Stimulated activated CD8-positive, alpha-beta memory T cell treated with anti-CD3 and anti-CD28 coated beads, Interleukin-7, amount 100 ng/mL, for 1 hour (primary cell): ENCODE results near the gene FSTL4.
"Not testable (repeated sequence)": the region's sequence is repeated elsewhere in the genome, so short reads cannot be mapped to it uniquely, and the experiment has no call there.

Source experiments
- DNase-seq, 2 donors: peaks; one replicate each; pipeline ENCODE4 v3.0.0-alpha.2; 2020; ENCODE audit warnings: low read depth in 2 of 2

FSTL4 gene

GRCh38 chr5:133404724-133405123 lies 207.6 kb downstream of the FSTL4 start:
- DNase-seq, result no peak

DNA sequence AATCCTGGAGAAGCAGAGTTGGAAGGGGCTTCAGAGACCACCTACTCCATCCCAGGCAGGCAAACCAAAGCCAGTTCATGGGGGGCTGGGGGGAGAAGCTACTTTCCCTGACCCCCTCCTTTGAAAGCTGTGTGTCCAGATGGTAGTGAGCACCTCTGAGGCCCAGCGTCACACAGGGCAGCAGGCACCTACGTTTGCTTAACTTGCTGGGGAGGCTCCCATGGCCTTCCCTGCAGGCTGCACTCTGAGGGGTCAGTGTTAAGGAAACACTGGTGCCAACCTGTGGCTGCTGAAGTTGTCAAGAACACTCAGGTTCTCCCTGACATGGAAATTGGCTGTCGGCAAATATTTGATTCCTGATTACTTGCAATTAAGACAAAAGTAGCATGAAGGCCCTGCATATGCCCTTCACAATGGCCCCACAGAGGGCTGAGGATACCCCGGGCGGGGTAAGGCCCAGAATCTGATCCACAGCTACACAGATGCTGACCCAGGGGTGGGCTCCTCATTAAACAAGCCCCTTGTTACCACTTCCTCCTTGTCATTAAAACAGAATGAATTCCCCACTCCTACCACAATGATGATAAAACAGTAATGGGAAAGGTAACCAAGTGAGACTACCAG lies 208.5 kb downstream of the FSTL4 start:
- no peak for DNase-seq

DNA sequence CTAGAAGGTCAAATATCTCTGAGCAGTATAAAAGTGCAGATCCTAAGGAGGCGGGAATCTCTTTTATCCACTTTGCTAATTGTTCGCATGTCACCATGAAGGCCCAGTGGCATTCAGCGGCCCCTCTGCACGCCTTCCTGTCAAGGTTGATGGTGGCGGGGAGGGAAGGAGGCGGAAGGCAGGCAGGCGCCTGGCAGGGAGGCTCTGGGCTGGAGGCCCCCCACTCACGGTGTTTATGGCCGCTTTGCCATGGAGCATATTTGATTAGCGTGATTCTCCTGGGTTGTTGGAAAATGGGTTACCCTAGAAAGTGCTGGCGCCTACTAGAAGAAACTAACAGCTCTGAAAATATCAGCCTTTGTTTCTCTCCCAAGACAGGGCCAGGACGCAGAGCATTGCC lies 209.6 kb downstream of the FSTL4 start:
- DNase-seq, result no peak

DNA sequence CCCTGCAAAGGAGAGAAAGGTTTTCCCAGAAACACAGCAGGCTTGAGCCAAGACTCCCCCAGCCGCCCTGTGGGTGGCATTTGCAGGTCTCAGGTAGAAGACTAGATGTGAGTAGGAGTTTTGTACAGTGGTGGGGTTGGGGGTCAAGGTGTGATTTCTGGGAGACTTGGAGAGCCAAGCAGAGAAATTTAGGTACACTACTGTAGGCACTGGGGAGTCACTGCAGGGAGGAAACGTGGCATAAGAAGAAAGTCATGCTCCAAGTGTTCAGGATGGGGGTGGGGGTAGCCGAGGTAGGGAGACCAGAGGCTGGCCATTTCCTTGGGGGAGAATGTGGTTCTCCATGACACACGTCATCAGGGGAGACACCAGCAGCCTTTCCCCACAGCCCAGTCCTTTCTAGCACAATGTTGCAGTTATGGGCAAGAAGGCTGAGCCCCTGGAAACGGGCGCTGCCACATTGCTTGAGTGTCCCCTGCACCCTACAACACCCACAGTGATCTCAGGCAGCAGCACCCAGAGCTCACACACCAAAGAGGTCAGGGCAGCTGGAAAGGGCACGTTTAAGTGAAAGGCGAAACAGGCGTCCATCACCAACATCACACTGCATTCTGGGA lies 210.5 kb downstream of the FSTL4 start:
- no peak for DNase-seq

DNA sequence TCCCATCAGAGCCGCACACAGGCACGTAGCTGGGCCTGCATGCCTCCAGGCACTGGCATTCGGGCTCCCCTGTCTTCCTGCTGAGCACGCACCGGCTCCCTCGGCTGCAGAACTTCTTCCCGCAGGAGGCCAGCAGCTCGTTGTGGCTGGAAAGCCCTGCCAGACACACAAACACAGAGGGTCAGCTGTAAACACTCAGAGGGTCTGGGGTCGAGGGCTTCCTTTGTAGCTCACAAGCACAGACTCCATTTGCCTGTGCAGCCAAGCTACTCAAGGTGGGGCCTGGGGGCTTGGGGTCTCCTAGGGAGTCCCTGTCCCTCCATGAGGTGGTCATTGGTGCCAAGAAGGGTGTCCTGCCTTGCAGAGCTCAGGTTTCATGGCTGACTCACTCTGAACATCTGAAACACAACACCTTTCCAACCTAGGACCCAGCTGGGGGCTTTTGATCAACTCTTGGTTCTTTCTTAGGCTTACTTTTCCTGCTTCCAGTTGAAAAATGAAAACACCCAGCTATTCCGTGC lies 211.4 kb downstream of the FSTL4 start:
- DNase-seq, result no peak

DNA sequence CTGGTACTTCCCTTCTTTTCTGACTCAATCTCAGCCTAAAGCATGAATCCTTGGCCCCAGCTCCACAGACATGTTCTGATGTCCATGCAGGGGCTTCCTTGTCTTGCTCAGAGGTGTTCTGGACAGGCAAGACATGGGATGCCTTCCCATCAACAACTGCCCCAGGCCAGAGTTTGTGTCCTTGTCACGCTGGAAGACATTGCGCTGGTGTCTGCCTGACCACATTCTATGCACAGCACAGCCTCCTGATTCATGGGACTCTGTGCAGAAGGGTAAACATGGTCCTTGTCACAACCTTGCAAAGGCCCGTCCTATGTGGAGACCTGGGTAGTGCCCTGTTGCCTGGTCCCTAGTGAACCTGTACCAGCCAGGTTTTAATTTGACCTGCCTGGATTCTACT lies 212.2 kb downstream of the FSTL4 start:
- no peak for DNase-seq

GRCh38 chr5:133399247-133399891 lies 213.0 kb downstream of the FSTL4 start:
- DNase-seq, result no peak

GRCh38 chr5:133398646-133399101 lies 213.7 kb downstream of the FSTL4 start:
- no peak for DNase-seq

DNA sequence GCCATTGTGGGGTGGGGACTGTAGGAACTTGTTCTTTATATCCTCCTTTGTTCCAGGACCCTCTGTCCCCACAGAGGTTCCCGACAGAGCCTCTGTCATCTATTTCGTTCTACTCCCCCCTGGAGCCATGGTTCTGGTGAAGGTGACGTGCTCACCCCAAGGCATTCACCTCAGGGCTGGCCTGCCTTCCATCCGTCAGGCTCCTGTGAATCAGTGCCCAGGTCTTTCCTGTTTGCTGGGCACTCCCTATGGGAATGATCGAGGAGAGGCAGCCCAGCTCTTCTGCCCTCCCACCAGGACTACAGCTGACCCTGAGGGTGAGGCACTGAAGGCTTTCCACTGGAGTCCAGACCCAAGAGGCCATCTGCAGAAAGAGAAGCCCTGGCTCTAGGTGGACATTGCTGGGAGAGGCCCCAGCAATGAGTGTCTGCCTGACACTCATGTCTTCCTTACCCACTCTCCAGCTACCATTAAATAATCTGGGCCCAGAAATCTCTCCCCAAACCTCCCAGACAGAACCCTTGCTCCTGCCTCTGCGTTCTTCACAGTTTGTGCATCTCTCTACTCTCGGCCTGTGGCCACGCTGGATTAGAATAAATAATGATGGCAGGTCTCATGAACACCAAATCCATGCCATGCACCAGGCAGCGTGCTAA lies 214.2 kb downstream of the FSTL4 start:
- no peak for DNase-seq

GRCh38 chr5:133397348-133397747 lies 215.0 kb downstream of the FSTL4 start:
- DNase-seq, result no peak

DNA sequence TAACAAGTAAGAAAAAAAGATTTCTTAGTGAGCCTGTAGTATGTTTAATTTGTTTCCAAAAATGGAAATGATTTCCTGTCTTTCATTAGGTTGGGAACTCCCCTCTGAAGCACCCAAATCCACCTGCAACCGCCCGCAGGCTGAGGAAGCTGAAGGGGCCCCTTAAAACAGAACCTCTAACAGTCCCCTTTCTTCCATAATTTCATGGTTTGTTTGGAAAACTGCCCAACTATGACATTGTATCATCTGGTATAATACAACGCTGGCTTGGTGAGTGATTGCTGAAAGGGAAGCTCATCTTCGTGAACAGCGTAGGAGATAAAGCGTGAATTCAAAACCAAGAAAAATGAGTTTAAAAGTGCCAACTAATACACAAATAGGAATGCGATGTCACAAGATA lies 215.5 kb downstream of the FSTL4 start:
- DNase-seq, result no peak

- DNase-seq, result no peak
Measured at GRCh38 chr5:133396187-133396741, 216.1 kb downstream of the FSTL4 start.

DNA sequence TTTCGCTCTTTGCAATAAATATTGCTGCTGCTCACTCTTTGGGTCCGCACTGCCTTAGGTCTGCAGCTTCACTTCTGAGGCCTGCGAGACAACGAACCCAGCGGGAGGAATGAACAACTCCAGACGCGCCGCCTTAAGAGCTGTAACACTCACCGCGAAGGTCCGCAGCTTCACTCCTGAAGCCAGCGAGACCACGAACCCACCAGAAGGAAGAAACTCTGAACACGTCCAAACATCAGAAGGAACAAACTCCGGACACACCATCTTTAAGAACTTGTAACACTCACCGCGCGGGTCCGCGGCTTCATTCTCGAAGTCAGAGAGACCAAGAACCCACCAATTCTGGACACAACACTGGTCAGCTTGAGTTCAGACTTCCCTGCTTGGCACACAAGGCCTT lies 217.1 kb downstream of the FSTL4 start:
- DNase-seq, result not testable (repeated sequence)

DNA sequence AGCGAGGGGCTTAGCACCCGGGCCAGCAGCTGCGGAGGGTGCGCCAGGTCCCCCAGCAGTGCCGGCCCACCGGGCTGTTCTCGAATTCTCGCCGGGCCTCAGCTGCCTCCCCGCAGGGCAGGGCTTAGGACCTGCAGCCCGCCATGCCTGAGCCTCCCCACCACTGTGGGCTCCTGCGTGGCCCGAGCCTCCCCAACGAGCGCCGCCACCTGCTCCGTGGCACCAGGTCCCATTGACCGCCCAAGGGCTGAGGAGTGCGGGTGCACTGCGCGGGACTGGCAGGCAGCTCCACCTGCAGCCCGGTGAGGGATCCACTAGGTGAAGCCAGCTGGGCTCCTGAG lies 217.9 kb downstream of the FSTL4 start:
- DNase-seq, result not testable (repeated sequence)

- no peak for DNase-seq
Measured at GRCh38 chr5:133393776-133394476, 218.4 kb downstream of the FSTL4 start.

- no peak for DNase-seq
Measured at GRCh38 chr5:133392448-133392847, 219.9 kb downstream of the FSTL4 start.

DNA sequence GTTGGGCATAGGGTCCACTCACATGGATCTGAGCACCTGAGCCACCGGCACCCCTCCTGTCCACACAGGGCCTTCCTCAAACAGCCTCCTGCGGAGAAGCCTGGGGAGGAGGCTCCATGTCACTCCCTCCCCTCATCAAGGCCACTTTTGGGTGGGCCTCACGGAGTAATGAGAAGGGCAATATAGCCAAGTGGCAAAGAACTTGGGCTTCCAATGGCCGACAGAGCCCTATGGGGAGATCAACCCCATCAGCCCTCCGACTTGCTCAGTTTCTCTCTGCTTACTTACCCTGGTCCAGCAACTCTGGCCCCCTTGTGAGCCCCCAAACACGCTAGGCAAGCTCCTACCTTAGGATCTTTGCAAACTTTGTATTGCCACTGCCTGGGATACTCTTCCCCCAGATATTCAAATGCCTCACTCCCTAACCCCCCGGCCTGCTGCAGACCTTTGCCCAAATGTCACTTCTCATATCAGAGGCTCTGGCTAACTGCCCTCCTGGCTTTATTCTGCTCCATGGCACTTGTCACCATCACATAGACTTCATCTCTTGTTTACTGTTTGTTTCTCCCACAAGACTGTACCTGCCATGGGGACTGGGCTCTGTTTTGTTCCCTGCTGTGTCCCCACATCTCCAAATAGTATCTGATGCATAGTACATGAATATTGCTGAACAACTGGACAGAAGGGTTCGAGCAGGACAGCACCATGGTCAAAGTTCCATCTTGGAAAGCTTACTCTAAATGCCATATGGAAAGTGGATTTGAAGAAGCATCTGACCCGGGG lies 220.8 kb downstream of the FSTL4 start:
- DNase-seq, result no peak

GRCh38 chr5:133390416-133391353 lies 221.7 kb downstream of the FSTL4 start:
- no peak for DNase-seq

GRCh38 chr5:133389066-133389590 lies 223.2 kb downstream of the FSTL4 start:
- DNase-seq, result no peak
